Keratinocyte (primary cell): Measurements from ENCODE around the gene ABCC11.

Experiments used
- CTCF ChIP-seq, 3 experiments: IDR thresholded peaks in 1 of 3; conservative IDR thresholded peaks in 1 of 3; optimal IDR thresholded peaks in 1 of 3; 2 replicates in 2 of 3; 3 replicates in 1 of 3; pipeline versions ENCODE3 to v1.5.1; 2011; ENCODE audit warnings: low read length in 3 of 3, mild to moderate bottlenecking in 3 of 3, moderate library complexity in 2 of 3, control low read depth in 1 of 3, inconsistent platforms in 1 of 3; ENCODE audit not compliant: insufficient read depth in 2 of 3; ENCODE audit errors: extremely low read depth in 1 of 3
- EZH2 ChIP-seq: IDR thresholded peaks from one replicate; pipeline ENCODE4 v1.6.1; 2012; ENCODE audit warnings: inconsistent platforms, mild to moderate bottlenecking, low read length, moderate library complexity

- TF ChIP-seq EZH2 (no peak), CTCF (optimal IDR thresholded peaks at IDR 0.05 in 1 of 3, IDR thresholded peaks at IDR 0.05 in 1 of 3, conservative IDR thresholded peaks at IDR 0.05 in 1 of 3; ENCODE audit: extremely low read depth in 1 of 3, insufficient read depth in 2 of 3, low read length in 3 of 3) (peak; percentile 80 to 90 (median 87))
Observed at GRCh38 chr16:48117217-48118105, 129.9 kb downstream of the ABCC11 start.
